Uterus (tissue), 2 donors: ENCODE measurements around the gene LMX1B.

Experiments
- POLR2A ChIP-seq, 2 donors: fragments of 450-650 bp; IDR thresholded peaks; one replicate each; pipeline ENCODE4 v1.6.1; 2016; ENCODE audit warnings: antibody characterized with exemption in 2 of 2, mild to moderate bottlenecking in 1 of 2, moderate library complexity in 1 of 2
- TF ChIP-seq, protein P1 (sequence below), 4 experiments: fragments of 200-600 bp in 2 of 4; fragments of 450-650 bp in 2 of 4; sonication (generic) in 2 of 4; IDR thresholded peaks; one replicate each; pipeline ENCODE4 v1.5.1; 2016 to 2019; ENCODE audit warnings: antibody characterized with exemption in 4 of 4, mild to moderate bottlenecking in 2 of 4, moderate library complexity in 1 of 4

DNA sequence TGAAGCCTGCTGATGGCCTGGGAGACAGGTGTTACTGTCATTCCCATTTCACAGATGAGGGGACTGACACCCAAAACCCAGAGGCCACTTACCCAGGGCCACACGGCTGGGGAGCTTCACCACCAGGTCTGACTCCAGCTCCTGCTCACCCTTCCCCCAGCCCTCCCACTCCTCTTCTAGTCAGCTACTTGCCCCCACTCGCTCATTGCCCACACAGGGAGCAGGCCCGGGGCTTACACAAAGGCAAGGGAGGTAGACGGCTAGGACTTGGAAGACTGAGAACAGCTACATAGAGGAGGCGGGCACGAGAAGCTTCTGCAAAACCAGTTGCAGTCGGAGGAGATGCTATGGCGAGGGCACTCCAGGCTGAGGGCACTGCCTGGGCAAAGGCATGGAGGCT, 21.3 kb downstream of the LMX1B start:
- TF ChIP-seq, protein P1, sequence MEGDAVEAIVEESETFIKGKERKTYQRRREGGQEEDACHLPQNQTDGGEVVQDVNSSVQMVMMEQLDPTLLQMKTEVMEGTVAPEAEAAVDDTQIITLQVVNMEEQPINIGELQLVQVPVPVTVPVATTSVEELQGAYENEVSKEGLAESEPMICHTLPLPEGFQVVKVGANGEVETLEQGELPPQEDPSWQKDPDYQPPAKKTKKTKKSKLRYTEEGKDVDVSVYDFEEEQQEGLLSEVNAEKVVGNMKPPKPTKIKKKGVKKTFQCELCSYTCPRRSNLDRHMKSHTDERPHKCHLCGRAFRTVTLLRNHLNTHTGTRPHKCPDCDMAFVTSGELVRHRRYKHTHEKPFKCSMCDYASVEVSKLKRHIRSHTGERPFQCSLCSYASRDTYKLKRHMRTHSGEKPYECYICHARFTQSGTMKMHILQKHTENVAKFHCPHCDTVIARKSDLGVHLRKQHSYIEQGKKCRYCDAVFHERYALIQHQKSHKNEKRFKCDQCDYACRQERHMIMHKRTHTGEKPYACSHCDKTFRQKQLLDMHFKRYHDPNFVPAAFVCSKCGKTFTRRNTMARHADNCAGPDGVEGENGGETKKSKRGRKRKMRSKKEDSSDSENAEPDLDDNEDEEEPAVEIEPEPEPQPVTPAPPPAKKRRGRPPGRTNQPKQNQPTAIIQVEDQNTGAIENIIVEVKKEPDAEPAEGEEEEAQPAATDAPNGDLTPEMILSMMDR (IDR thresholded peaks at IDR 0.05) = no peak
- TF ChIP-seq POLR2A (IDR thresholded peaks at IDR 0.05) = no peak
